C4-2B (cell line): ENCODE measurements around the gene SLC39A11.

Experiments used
- CTCF ChIP-seq: fragments of 450-650 bp; conservative IDR thresholded peaks from 2 replicates; pipeline ENCODE4 v1.5.1; 2017; ENCODE audit warnings: mild to moderate bottlenecking
- ZFX ChIP-seq: fragments of 450-650 bp; IDR thresholded peaks from 2 replicates; pipeline ENCODE4 v1.6.1; 2017

GRCh38 chr17:72968798-72969197 lies 123.7 kb downstream of the SLC39A11 start:
- TF ChIP-seq CTCF (no peak), ZFX (no peak)
